HG03432 (cell line): ENCODE results near the gene DUSP15.
"Not testable (repeated sequence)": the region's sequence is repeated elsewhere in the genome, so short reads cannot be mapped to it uniquely, and the experiment has no call there.

Source experiments
- ATAC-seq: cut with Tn5 transposase; IDR thresholded peaks from one replicate; pipeline ENCODE4 v1.9.1; 2021; ENCODE audit warnings: mild to moderate bottlenecking, moderate library complexity; ENCODE audit not compliant: unreplicated experiment

The DUSP15 gene

DNA sequence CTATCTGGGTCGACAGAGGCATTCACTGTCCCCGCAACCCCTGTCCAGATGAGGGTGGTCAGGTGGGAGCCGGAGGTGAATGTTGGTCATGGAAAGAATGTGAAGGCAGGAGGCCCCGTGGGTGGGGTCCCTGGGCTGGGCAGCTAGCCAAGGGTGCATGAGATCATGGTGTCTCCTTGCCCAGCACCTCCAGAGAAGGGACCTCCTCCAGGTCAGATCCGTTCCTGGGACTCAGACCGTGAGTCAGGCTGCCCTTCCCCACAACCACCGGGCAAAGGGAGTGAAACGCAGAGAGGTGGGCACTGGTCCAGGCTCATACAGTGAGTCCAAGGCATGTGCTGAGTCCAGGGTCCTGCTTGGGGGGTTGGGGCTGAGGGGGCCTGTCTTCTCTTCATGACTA is 28.4 kb downstream of the DUSP15 start:
- no peak for ATAC-seq

DNA sequence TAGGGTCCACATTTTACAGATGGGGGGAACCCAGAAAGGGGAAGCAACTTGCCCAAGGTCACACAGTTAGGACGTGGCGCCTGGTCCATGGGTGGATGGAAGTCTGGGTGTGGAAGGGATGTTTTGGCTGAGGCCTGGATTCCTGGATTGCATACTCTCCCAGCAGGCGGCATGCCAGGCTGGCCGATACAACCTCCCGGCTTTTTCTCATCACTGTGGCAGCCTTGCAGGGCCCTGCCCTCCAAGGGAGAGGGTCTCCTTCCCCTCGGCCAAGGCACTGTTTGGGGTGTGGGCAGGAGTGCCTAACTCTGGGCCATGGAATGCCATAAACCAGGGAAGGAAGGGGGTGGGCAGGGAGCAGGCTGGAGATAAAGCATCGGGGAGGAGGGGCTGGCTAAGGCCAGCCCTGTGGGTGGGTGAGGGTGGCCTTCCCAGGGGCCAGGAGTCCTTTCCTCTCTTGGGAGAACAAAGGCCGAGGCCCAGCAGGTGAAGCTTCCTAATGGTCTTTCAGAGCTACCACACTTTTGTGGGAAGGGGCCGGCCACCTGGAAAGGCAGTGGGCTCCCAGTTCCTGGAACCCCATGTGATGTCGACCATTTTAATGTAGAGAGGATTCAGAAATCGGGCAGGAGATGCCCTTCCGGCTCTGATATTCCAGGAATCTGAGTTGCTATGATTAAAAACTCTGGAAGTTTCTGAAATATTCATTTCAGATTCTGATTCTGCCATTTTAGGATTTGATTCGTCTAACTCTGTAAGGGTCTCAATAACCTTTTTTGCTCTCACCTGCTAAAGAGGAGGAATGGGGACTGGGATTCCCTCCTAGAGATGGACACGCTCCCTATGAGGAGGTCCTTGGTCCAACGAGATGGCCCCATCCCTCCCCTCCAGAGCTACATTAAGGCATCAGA is 29.2 kb downstream of the DUSP15 start:
- no peak for ATAC-seq

DNA sequence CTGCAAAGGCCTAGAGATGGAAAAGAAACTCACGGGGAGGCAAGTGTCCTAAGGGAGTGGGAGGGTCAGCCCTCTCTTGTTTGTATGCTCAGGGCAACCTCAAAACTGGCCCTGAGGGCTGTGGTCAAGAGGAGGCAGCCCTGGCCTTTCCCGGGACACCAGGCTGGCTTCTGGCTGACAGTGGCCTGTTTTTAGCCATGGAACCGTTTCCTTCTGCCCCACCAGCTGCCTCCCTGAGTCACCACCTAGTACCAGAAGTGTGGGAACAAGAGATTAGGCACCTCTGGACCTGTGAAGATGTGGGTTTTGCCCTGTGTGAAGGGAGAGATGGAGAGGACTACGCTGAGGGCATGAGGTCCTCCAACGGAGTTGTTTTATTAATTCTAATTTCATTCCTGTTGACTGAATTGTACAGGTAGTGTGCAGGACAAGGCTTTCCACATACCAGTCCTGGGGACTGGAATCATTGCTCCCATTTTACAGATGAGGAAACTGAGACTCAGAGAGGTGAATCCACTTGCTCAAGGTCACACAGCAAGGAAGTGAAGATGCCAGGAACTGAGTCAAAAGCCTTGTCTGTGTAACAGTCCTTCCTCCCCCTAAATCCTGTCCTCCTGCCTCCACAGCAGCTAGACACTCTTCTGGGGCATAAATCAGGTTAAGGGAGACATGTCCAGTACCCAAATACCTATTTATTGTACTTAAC is 30.4 kb downstream of the DUSP15 start:
- ATAC-seq = no peak

DNA sequence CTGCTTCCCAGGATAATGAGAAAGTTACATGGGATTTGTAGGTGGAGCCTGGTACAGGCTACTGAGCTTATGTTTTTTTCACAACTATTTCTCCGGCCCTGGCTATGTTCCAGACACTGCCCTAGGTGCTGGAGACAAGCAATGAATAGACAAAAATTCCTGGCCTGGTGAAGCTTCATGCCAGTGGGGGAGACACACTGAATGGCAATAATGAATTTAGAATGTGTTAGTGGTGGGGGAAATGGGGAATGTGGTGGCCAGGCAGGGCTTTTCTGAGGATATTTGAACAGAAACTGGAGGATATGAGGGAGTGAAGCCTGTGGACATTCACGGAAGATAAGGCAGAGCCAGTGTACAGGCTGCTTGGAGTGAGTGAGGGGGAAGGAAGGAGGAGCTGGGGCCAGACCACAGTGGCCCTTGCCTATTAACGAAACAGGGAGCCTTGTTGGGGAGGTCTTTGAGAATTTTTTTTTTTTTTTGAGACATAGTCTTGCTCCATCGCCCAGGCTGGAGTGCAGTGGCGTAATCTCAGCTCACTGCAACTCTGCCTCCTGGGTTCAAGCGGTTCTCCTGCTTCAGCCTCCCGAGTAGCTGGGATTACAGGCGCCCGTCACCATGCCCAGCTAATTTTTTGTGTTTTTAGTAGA is 31.6 kb downstream of the DUSP15 start:
- ATAC-seq = no peak

DNA sequence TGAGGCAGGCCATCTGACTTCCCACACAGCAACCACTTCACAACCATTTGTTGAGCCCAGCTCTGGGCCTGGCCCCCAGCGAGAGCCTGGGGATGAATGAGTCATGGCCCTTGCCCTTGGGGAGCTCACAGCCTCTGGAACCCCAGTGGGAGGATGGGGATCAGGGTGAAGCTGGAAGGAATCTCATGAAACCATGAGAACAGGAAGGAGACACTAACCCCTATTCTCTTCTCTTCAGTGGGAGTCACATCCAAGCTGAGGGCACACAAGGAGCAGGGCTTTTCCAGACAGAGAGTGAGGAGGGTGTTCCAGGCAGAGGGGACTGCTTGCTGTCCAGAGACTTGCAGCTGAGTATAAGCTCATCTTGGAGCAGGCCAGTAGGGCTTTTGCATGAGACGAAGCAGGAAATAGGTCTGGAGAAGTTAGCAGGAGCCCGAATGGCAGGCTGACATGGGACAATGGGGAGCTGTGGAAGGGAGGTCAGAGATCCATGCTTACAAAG is 32.4 kb downstream of the DUSP15 start:
- no peak for ATAC-seq

DNA sequence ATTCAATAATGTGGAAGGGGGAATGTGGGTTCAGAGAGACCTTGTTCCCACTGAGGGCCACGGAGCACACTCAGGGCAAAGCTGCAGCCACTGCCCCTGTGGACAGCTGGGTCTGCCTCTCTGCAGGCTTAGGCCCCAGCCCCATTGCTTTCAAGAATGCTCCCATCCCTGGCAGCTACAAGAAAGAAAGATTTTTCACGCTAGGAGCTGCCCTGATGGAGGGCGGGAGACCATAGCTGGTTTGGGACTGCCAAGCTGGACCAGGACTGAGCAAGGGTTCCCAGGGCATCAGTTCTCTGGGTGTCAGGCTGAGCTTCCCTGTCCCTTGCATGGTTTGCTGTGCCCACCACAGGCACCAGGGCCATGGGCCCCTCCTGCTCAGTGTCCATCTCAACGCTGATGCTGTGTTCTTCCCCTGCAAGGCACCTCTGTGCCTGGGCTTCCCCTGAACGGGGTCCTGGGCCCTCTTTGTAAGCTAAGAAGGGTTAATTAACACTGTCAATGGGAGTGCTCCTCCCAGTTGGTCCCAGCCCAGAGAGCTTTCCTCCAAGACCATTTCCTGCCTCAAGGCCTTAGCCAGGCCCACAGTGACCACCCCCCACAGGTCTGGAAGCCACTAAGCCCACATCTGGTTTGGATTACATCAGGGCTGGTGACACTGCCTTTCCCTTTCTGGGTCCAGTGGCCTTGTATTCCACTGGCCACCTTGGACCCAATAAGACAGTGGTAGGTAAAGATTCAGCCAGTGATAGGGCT is 33.3 kb downstream of the DUSP15 start:
- ATAC-seq = no peak

DNA sequence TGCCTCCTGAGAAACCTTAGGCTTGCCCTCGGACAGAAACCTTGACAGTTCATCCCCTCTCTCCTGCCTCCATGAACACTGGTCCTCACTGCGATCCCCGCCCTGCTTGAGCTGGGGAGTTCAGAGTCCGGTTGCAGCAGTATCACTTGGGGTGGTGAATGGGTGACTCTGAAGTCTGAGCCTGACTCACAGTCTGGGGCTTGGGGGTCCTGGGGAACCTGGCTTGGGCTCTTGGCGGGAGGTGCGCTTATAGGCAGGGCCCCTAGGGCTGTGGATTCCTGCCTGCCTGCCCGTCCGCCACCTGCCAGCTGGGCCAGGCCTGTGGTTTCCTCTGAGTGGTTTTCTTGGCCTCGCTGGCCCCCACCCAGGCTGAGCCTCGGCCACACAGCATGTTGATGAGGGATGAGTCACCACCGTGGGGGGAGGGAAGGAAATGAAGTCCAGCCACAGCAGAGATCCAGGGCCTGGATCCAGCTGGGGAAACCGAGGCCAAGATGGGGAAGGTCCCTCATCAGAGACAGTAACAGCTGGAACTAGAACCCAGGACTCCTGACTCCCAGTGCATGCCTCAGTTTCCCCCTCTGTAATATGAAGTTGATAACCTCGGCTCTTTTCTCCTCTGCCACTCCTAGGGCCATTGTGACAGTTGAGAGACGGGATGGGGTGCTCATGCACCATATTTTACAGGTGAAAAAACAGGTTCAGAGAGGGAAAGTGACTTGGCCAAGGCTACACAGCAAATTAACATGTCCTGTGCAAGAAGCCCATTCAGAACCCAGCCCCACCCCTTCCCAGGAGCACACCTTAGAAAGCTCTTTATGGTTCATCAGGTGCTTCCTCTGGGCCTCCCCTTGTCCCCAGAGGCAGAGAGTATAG is 34.1 kb downstream of the DUSP15 start:
- peak; percentile 87 for ATAC-seq

DNA sequence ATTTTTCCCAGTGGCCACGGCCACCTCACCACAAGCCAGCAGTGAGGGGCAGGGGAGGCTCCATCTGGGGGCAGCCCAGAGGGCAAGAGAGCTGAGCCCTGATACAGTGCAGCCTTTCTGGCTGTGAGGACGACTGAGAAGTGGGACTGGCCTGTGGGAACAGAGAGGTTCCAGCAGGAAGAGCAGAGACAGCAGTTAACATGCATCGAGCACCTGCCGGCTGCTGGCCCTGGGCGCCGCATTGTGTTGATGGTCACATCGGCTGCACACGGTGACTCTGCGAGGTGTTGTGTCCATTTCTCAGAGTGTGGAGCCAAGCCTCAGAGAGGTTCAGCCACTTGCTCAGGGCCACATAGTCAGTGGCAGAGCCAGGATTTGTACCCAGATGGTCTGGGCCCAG is 34.8 kb downstream of the DUSP15 start:
- peak; percentile 12 for ATAC-seq

DNA sequence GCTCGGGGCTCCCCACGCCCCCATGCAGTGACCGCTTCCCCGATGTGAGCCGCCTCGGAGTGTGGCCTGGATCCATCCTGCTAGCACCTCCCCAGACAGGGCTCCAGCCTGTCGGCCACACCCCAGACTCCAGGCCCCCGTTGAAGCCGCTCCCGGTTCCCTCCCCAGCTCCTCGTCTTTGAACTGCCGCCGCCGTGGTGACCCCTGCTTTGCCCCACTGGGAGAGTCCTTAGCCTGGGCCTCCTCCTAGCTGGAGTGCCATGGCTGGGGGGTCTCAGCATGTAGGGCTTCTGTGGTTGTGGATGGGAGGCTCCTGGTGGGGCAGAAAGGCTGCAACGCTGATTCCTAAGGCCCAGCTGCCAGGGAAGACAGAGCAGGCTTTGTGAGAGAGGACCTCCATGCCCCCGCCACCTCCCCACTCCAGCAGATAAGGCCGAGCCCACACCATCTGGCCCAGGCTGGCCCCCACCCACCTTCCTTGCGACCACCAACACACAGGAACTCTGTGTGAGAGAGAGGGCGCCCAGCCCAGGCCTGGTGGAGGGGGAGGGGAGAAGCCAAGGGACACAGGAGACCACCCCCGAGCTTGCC is 36.3 kb downstream of the DUSP15 start:
- no peak for ATAC-seq

DNA sequence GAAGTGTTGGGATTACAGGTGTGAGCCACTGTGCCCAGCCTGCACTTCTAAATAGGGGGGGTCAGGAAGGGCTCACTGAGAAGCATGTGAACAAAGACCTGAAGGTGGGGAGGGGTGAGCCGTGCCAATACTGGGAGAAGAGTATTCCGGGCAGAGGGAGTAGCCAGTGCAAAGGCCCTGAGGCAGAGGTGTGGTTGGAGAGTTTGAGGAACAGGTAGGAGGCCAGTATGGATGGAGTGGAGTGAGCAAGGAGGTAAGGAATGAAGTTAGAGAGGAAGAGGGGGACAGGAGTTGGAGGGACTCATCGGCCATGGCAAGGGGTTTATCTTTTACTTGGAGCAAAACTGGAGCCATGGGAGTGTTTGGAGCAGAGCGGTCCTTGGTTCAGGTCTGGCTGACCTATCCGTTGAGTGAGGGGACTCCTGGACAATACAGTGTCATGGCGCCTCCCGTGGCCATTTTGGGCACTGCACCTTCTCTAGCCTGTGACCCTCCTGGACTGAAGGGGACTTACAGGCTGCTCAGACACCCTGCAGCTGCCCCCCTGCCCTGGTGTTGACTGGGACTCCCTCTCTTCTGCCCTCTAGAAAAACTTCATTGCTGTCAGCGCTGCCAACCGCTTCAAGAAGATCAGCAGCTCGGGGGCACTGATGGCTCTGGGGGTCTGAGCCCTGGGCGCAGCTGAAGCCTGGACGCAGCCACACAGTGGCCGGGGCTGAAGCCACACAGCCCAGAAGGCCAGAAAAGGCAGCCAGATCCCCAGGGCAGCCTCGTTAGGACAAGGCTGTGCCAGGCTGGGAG is 37.0 kb downstream of the DUSP15 start:
- ATAC-seq = no peak

DNA sequence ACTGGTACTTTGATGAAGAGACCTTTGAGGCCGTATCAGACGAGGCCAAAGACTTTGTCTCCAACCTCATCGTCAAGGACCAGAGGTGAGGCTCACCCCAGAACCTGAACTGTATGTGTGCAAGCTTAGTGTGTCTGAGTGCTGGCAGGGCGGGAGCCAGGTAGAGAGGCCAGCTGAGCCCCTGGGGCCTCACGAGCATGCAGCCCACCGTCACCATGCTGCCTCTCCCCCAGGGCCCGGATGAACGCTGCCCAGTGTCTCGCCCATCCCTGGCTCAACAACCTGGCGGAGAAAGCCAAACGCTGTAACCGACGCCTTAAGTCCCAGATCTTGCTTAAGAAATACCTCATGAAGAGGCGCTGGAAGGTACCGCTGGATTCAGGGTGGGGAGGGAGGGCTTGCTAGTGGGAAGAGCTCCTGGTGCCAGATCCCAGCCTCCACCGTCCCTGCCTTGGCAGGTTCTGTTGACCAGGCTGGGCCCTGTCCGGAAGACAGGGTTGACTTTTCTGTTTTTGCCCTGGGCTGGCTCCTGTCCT is 38.5 kb downstream of the DUSP15 start:
- ATAC-seq = no peak

DNA sequence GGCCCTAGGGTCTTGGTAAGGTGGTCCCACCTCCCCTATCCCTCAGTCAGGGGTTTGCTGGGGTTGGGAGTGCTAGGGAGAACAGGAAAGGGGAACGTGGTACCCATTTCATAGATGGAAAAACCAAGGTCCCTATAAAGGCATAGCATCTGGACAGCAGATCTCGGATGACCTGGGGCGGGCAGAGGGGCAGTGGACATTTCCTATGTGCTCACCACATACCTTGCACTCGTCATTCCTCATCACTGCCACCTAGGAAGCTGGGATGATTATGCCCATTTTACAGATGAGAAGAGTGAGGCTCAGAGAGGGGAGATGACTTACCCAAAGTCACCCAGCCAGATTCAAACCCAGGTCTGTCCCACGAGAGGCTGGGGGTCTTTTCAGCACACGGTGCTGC is 39.1 kb downstream of the DUSP15 start:
- no peak for ATAC-seq

DNA sequence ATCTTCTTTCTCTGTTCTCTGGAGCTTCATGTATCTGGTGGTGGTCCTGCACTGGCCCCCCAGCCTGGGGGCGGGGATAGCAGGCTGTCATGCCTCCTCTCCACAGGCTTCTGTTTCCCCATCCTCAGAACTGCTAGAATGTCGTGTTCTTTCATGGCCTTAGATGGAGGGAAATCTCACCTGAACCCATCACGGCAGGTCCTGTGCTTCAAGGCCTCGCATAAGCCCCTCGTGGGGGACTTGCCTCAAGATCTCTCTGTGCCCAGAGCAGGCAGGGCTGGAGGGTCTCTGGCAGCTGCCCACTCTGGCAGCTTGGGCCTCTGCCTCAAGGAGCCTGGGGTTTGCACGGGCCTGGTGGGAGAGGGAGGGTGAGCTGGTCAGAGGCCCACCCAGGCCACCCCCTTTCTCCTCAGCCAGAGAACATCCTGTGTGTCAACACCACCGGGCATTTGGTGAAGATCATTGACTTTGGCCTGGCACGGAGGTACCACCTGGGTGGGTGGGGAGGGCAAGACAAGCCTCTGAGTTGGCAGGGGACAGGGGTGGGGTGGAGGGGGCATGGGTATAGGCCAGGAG is 39.8 kb downstream of the DUSP15 start:
- ATAC-seq = no peak

DNA sequence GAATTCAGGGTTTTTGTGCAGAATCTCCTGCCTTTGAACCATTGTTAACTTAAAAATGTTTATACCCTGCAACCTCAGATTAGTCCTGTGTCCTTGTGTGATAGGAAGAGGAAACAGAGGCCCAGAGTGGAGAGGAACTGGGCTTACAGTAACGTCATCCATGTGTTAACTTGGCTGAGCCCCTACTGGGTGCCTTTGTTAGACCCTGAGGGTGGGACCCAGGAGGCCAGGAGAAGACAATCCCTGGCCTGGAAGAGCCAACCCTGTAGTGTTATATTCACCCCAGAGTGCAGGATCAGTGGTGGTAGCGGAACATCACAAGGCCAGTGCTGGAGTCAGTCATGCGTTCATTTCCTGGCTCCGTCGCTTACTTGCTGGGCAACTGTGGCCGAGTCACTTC is 40.6 kb downstream of the DUSP15 start:
- ATAC-seq = no peak

DNA sequence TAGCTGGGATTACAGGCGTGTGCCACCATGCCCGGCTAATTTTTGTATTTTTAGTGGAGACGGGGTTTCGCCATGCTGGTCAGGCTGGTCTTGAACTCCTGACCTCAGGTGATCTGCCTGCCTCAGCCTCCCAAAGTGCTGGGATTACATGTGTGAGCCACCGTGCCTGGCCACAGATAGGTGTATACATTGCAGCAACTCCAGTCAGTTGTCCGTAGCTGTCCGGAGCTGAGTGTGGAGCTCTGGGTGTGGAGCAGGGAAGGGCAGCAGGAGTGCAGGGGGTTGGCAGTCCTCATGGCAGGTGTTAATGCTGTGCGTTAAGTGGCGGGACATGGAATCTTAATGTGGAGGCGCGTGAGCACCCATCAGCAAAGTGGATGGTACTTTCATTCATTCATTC is 42.3 kb downstream of the DUSP15 start:
- ATAC-seq = not testable (repeated sequence)

DNA sequence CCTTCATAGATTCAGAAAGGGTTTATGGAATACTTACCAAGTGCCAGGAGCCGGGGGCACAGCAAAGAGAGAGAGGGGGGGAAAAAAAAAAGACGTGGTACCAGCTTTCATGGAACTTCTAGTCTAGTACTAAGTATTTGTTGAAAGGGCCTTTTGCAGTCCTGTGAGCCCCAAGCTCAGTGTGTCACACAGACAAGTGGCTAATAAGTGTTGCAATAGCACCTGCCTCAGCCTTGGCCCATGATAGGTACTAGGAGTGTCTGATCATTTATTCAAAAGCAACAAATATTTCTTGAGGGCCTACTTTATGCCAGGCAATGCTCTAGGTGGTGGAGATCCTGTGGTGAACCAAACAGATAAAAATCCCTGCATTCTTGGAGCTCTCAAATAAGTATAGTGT is 43.3 kb downstream of the DUSP15 start:
- no peak for ATAC-seq

DNA sequence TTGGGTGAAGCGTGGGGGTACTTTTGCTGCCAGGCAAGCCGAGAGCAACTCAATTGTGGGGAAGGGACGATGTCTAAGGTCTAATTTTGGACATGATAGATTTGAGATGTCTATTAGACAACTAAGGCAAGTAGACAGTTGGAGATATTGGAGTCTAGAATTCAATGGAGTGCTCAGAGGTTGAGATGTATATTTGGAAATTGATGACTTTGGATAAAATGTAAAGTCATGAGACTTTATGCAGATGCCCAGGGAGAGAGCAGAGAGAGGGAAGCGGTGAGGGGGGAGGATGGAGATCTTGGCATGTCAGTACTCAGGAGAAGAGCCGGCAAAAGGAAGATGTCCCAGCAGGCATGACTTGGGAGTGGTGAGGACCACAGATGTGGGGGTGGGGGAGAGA is 44.3 kb downstream of the DUSP15 start:
- ATAC-seq = no peak
